Hypothalamus (tissue), 51 donors: ENCODE results near the gene RBBP8.
"Not testable (repeated sequence)": the region's sequence is repeated elsewhere in the genome, so short reads cannot be mapped to it uniquely, and the experiment has no call there.

Experiments
- DNase-seq, 51 donors: peaks; one replicate each; lab custom pipeline; 2025; lab: John Stamatoyannopoulos, UW

RBBP8 gene

DNA sequence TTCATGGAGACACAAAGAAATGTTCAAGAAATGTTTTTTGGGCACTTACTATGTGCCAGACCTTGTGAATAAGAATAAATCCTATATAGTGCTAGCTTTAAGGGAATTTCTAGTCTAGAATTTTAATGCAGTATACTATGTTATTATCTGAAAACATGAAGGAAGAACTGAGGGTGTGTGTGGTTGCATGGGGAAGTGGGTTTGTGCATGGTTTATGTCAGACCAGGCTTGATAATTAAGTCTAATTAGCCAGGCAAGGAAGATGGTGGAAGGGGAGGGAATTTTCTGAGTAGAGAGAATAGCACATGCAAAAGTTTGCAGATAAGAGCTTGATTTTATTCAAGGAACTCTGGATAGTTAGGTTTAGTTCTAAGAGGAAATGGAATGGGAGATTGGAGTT lies 6.5 kb downstream of the RBBP8 start:
- no peak for DNase-seq

DNA sequence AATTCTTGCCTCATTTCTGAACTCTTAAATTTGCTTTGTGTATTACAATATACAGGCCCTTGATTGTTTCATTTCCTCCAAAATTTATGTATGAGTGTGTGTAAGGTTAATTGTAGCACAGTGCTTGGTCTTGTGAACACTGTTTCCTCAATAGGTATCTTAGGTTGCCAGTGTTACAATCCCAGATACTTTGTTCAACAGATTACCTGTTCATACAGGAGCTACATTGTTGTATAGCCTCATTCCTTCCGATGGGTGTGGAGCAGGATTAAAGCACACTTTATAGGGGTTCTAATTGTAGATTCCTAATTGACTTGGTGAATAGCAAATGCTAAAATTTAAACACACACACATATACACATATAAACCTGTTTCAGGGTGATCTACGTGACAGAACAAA lies 10.7 kb downstream of the RBBP8 start:
- no peak for DNase-seq

DNA sequence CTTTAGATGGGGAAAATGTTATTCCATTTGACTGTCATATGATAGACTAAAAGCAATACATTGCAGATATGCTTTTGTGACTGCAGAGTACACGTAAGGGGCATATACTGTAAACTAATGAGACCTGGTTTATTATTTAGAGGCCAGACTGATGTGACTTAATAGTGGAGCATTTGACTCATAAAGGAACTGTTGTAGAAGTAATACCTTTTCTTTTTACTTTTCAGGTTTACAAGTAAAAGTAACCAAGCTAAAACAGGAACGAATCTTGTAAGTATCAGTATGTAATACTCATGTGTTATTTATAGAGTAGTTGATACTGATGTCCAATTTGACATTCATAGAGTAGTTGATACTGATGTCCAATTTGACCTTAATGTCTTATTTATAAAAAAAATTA lies 13.1 kb downstream of the RBBP8 start:
- DNase-seq, result no peak

DNA sequence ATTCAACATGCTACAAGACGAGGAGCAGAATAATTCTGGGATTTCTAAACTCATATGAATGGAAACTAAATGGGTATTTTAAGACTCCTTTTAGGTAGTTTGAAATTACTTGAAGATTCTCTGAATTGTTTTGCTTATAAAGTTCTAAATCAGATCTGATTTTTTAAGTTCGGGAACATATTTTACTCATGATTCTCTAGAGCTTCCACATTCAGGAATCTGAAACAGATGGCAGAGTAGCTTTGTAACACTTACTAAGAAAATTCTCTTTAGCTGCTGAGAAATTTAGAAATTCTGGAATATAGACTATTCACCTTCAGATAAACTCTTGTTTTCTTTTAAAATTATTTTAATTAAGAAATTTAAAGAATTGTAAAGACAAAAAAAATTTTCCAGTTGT lies 13.7 kb downstream of the RBBP8 start:
- DNase-seq, result no peak

DNA sequence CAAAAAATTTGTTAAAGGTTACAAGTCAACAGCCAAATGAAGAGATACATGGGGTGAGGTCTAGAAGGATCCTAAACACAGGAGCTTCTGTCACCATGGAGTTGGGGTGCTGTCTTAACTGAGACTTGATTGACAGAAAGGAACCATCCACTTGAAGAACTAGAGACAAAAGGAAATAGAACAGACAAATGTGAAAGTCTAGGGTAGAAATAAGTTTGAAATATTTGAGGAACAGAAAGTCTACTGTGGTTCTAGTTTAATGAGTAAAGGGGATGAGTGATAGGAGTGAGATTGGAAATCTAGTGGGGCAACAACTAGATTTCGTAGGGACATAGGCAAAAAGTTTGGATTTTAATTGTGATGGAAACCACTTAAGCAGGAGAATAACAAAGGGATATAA lies 18.7 kb downstream of the RBBP8 start:
- no peak for DNase-seq

DNA sequence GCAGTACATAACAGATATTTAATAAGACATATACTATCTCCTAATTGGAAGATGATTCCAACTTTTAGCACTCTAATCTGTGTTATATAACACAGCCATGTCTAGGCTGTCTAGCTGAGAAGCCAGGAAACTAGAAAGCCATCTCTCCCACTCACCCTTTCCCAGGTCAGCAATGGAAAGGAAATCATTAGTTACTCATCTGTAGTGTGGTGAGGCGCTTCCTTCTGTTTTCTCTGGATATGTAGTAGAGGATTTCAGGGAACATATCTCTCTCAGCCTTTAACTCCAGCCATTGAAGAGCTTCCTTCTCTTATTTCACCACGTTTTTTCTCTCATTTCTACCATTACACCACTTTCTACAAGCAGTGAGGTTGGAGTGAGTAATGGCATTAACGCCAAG lies 19.4 kb downstream of the RBBP8 start:
- no peak for DNase-seq

DNA sequence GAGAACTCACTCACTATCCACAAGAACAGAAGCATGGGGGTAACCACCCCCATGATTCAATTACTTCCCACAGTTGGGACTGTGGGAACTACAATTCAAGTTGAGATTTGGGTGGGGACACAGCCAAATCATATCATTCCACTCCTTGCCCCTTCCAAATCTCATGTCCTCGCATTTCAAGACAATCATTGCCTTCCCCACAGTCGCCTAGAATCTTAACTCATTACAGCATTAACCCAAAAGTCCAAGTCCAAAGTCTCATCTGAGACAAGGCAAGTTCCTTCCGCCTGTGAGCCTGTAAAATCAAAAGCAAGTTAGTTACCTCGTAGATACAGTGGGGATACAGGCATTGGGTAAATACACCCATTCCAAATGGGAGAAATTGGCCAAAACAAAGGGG lies 20.9 kb downstream of the RBBP8 start:
- DNase-seq, result not testable (repeated sequence)

DNA sequence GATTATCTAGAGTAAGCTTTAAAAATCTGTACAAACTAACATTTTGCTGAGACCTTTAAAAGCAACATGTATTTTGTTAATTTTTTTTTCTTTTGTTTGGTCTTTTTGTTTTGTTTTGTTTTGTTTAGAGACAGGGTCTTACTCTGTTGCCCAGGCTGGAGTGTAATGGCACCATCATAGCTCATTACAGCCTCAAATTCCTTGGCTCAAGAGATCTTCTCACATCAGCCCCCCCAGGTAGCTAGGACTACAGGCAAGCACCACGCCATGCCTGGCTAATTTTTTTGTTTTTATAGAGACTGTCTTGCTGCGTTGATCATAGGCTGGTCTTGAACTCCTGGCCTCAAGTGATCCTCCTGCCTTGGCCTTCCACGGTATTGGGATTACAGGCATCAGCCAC lies 23.1 kb downstream of the RBBP8 start:
- DNase-seq, result no peak

DNA sequence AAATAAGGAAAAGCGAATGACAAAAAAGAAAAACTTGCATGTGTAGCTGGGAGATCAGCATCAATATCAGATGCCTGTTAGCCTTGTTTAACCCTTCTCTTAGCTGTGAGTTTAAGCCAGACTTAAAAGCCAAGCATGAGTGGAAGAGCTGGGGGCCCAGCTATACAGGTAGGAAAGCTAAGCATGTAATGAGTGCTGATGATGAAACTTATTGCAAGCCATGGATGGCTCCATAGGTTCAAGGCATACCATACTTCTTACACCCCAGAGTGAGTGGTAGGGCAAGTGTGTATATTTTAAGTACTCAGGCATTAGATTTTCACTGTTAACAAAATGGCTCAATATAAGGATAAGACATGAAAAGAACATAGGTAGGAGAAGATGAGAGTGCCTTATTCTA lies 28.0 kb downstream of the RBBP8 start:
- DNase-seq, result no peak

DNA sequence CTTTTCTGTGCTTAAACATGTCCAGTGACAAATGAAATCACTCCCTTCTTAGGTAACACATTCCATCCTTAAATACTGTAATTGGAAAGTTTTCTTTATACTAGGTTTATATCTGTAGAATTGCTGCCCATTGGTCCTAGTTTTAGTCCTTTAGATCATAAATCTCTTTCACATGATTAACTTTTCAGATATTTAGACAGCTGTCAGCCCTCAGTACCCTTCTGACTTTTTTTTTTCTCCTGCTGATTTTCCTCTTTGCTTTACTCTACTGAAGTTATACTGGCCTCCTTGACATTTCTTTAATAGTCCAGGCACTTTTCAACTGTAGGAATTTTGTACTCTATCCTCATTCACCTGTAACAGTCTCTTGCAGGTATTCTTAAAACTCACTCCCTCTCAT lies 28.9 kb downstream of the RBBP8 start:
- no peak for DNase-seq

DNA sequence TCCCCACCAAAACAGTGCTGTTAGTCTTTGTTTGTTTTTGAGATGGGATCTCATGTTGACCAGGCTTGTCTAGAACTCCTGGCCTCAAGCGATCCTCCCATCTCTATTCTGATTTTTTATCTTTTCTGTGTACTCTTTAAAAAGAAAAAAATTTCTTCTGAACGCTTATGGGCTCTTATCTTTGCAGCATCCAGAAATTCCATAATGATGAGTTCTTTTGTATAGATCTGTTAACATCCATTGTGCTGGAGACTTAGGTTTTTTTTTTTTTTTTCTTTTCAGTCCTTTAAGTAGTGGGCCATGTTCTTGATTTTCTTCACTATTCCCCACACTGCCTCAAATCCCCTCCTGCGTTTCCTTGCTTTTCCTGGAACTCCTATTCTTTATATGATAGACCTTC lies 31.0 kb downstream of the RBBP8 start:
- DNase-seq, result no peak

DNA sequence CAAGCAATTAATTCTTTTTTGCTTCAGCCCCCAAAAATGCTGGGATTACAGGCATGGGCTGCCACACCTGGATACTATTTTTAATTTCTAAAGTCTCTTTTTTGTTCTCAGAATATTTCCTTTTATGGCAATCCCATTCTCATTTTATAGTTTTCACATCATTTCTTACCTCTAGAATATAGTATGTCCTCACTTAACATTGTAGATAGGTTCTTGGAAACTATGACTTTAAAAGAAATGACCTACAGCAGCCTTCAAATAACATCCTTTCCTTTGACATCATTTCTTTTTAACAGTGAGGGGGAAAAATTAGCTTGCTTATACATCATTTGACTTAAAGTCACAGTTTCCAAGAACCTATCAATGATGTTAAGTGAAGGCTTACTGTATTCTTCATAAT lies 31.6 kb downstream of the RBBP8 start:
- no peak for DNase-seq

DNA sequence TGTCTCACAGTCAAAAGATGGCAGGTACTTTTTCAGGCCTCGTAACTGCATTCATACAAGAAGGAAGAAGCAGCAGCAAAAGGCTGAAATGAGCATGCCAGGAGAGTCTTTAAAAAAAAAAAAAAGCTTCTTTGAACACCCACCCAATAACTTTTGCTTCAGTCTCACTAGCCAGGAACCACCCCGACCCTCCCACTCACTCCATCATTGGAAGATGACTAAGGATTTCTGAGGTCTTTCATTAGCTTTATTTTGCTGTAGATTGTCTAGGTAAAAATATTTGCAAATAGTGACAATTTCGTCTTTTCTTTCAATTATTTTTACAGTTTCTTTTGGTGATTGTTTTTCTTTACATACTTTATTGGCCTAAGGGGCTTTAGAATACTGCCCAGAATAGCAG lies 37.9 kb downstream of the RBBP8 start:
- DNase-seq, result no peak

DNA sequence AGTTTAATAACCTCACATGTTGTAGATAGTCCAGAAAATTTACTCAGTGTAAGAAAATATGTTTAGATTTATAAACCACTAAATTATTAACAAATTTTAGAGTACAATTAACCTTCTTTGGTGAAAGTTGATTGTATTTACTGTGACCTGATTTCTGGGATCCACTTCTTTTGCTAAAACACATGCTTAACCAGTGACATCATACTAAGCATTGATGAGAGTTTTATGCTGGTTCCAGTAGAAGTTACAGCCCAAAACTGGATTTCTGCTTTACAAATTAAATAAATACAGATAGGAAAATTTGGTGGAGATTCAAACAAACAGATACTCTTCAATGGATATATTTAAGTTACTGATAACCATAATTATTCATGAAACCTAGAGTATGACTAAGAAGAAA lies 40.9 kb downstream of the RBBP8 start:
- DNase-seq, result no peak

DNA sequence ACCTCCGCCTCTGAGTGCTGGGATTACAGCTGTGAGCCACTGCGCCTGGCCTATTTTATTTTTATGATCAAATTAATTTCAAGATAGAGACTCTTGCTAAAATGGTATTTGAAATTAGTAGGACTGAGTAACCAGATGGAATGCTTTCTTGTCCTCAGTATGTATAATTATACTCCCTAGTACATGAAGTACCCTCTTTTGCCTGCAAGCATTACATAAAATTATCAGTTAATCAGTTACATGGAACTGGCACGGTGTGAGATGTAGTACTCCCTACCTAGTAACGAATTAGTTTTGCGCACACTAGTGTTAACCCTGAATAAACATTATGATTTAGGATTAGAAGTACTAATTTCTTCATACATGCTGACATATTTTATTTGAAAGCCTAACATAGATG lies 41.6 kb downstream of the RBBP8 start:
- no peak for DNase-seq

DNA sequence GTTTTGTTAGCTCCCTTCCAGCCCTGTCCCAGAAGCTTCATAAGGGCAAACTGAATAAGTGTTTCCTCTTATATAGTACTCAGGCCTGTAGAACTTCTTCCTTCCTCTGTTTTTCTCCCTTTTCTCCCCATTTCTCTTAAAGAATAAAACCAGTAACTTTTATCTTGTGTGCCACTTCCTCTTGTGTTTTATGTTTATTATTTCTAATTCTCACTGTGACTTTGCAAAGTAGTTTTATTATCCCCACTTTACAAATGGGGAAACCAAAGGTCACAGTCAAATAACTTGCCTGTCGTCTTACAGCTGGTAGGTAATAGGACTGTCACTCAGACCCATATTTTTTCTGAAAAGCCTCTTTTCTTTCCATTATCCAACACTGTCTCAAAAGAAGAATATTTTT lies 42.4 kb downstream of the RBBP8 start:
- no peak for DNase-seq

DNA sequence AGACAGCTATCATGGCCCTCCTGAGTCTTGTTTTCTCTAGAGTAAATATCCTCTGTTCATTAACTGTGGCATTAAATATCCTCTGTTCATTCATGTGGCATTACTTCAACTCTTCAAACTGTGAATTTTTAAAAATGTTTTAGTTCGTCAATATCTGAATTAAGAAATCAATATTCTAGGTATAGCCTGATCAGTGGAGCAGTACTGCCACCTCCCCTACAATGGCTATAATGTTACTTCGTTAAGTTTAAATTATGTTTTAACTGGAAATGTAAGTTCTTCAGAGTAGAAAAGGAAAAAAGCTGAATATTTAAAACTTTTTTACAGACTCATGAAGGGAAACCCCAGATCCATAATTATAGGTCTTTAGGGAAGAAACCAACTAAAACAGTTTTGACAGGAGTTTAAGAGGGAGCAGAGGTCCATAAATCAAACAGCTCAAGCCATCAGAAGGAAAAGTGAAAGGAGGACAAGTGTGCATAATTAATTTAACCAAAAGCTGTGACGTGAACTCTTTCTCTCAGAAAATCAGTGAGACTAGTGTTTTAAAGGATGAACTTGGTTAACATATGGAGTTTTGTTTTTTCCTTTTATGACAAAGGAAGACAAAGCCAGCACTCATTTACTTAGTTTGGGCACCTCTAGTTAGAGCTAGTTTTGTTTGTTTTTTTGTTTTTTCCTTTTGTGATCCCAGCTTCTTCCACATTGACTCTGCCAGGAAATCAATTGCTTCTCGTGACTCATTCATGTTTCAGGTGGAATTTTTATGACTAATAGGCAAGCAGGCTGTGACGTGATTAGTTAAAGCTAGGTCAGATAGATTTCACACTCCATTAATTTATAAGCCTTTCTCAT lies 44.9 kb downstream of the RBBP8 start:
- DNase-seq, result peak in 1 of 51 donors; percentile 1

DNA sequence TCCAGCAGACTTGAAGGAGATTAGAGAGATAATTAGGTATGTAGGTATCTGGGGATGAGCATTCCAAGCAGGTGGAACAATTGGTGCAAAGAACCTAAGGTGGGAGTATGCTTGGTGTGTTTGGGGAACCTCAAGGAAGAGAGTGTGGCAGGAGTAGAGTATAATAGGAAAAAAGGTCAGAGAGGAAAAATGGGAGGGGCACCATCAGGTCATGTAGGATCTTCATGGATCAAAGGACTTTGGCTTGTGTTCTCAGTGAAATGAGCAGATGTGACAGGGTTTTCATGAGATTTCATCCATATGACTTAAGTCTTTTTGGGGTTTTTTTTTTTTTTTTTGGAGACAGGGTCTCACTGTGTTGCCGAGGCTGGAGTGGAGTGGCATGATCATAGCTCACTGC lies 47.3 kb downstream of the RBBP8 start:
- no peak for DNase-seq

DNA sequence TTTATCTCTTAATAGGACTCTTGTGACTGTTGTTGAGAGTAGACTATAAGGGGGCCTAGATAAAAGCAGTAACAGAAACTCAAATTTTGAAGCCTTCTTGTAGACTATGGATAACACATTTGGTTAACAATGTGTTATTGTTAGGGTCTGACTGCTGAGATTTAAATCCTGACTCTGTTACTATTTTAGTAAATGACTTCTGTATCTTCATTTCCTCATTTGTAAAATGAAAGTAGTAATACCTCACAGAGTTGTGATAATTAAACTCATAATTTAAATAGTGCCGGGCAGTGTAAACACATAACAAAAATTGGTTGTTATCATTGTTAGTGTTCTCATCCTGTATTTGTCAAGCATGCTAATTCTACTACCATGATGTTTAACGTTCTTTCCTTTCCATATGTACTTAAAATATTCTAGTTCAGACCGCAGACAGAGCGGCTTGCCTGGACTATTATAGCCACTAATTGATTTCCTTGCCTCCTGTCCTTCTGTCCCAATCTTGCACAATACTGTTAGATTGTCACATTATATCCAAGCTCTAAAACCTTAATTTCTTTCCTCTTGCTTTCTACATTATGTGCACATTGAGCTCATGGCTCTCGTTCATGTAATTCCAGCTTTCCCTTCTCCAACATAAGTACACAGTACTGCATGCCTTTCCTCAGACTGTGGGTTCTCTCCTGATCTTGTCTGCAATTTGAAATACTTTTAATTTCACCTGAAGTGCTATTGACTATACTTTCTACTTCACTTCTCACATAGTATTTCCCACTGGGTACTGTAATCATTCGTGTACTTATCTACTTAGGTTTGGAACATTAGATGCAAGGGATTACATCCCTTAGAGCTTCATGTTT lies 48.4 kb downstream of the RBBP8 start:
- no peak for DNase-seq

DNA sequence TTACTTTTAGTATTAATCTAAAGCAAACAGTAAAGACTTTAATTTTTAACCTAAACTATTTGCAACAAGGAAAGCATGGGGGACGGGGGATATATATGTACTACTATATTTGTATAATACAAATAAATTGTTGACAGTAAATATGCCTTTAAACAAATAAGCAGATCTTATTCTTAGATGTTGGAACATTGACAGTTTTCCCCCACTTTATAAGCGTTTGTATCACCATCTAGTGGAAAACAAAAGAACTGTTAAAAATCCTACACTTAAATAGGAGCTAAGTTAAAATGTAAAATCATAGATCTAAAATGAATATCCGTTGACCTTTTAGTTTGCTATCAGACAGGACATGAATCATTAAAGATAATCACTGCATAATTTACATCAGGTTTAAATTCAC lies 50.0 kb downstream of the RBBP8 start:
- peak in 1 of 51 donors; percentile 1 for DNase-seq

DNA sequence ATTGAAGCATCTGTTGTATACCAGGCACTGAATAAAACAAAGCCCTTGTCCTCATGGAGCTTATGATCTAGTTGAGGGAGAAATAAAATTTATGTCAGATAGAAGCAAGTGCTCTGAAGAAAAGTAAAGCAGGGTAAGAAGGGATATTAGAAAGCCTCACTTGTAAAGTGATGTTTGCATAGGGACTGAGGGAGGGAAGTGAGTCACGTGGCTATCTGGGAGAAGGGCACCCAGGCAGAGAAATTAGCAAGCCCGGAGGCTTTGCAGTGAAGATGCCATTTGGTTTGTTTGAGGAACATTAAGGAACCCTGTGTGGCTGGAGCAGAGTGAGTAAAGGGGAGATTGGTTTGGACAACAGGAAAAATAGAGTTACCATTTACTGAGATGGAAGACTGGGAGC lies 52.1 kb downstream of the RBBP8 start:
- no peak for DNase-seq

DNA sequence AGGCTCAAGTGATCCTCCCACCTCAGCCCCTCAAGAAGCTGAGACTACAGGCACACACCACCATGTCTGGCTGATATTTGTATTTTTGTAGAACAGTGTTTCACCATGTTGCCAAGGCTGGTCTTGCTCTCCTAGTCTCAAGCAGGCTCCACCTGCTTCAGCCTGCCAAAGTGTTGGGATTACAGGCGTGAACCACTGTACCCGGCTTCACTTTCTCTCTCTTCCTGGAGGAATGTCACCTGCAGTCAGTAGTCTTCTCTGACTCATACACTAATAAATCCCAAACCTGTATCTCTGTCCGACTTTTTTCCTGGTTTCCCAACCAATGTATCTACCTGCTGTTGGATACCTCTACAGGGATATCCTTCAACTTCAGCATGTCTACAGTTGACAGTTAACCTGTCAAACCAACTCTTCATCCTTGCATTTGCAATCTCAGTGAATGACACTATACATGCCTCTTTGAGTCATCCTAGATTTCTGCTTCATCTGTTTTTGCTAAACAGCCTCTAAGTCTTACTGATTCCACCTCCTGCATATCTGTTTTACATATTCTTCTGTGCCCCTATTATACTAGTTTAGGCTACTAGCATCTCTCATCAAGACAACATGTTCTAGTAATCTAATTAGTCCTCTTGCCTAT lies 54.5 kb downstream of the RBBP8 start:
- no peak for DNase-seq
